OCI-LY3 (cell line): ENCODE results near the gene SH2D3C.

ENCODE experiments used
- H2AFZ ChIP-seq: fragments of 200-600, 300-600 bp; shearing (Covaris generic); 2 replicates; pipeline ENCODE4 v1.6.0; 2014; ENCODE audit warnings: antibody characterized with exemption, low read depth, low read length
- H3K27ac ChIP-seq: fragments of 200-600, 300-600 bp; sonication (generic); 2 replicates; pipeline ENCODE4 v1.5.1; 2014; ENCODE audit warnings: mild to moderate bottlenecking, low read length, moderate library complexity, mixed read lengths
- H3K27me3 ChIP-seq: fragments of 200-600, 300-600 bp; sonication (generic); 2 replicates; pipeline ENCODE4 v1.6.1; 2014; ENCODE audit warnings: low read depth, low read length, mixed read lengths
- H3K36me3 ChIP-seq: fragments of 200-600, 300-600 bp; sonication (generic); replicated peaks from 2 replicates; pipeline ENCODE3; 2014; ENCODE audit warnings: low read depth, low read length, mixed read lengths
- H3K4me1 ChIP-seq: fragments of 300-600, 200-600 bp; sonication (generic); 2 replicates; pipeline ENCODE4 v1.6.1; 2014; ENCODE audit warnings: low read length, mixed read lengths
- H3K4me2 ChIP-seq: fragments of 200-600, 300-600 bp; sonication (generic); 2 replicates; pipeline ENCODE4 v1.6.1; 2014; ENCODE audit warnings: low read length, mixed read lengths
- H3K4me3 ChIP-seq: fragments of 300-600, 200-600 bp; sonication (generic); 2 replicates; pipeline ENCODE4 v1.5.1; 2014; ENCODE audit warnings: antibody characterized with exemption, mild to moderate bottlenecking, low read length, moderate library complexity
- H3K79me2 ChIP-seq: fragments of 300-600, 200-600 bp; shearing (Covaris generic); 2 replicates; pipeline ENCODE4 v1.6.1; 2014; ENCODE audit warnings: mild to moderate bottlenecking, low read length, mixed read lengths
- H3K9ac ChIP-seq: fragments of 300-600, 200-600 bp; shearing (Covaris generic); 2 replicates; pipeline ENCODE4 v1.6.0; 2014; ENCODE audit warnings: mild to moderate bottlenecking, low read length, moderate library complexity
- H3K9me3 ChIP-seq: fragments of 200-600, 300-600 bp; shearing (Covaris generic); 2 replicates; pipeline ENCODE4 v1.6.1; 2014; ENCODE audit warnings: low read length, mixed read lengths; ENCODE audit not compliant: insufficient read depth
- H4K20me1 ChIP-seq: fragments of 200-600, 300-600 bp; sonication (generic); 2 replicates; pipeline ENCODE4 v1.6.1; 2016; ENCODE audit warnings: low read length, mixed read lengths; ENCODE audit not compliant: insufficient read depth
- CTCF ChIP-seq: fragments of 200-600, 300-600 bp; sonication (generic); IDR thresholded peaks from 2 replicates; pipeline ENCODE4 v1.5.1; 2014; ENCODE audit warnings: antibody characterized with exemption, low read length, low read depth
- EZH2phosphoT487 ChIP-seq: fragments of 200-600 bp; shearing (Covaris generic); IDR thresholded peaks from 2 replicates; pipeline ENCODE4 v1.6.1; 2018; ENCODE audit warnings: antibody characterized with exemption, mixed run types, low read depth

SH2D3C gene

GRCh38 chr9:127809002-127809539, 30.6 kb upstream of the SH2D3C start:
- TF ChIP-seq EZH2phosphoT487 (no peak), CTCF (no peak)
- Histone ChIP-seq H3K4me1 (peaks cover 5% of the 10 kb centered on the region), H3K27me3 (no peaks in the 10 kb centered on the region), H3K9me3 (no peaks in the 10 kb centered on the region), H3K27ac (no peak overlapping the region), H3K4me2 (no peak overlapping the region), H3K4me3 (no peak overlapping the region), H3K79me2 (peaks cover 10% of the 10 kb centered on the region), H4K20me1 (0 out of 2 replicates have a peak, but pooled peaks cover 4% of the 10 kb centered on the region), H3K36me3 (peaks cover 51% of the 10 kb centered on the region), H3K9ac (no peak overlapping the region), H2AFZ (no peak overlapping the region)

GRCh38 chr9:127808347-127809001, 30.0 kb upstream of the SH2D3C start:
- H3K27me3 ChIP-seq = no peaks in the 10 kb centered on the region
- peaks cover 8% of the 10 kb centered on the region for H3K4me1 ChIP-seq
- no peak overlapping the region for H3K4me2 ChIP-seq
- H3K9ac ChIP-seq = no peak overlapping the region
- no peak overlapping the region for H3K4me3 ChIP-seq
- H3K9me3 ChIP-seq = no peaks in the 10 kb centered on the region
- H3K79me2 ChIP-seq = peaks cover 16% of the 10 kb centered on the region
- peaks cover 45% of the 10 kb centered on the region for H3K36me3 ChIP-seq
- 0 out of 2 replicates have a peak, but pooled peaks cover 4% of the 10 kb centered on the region for H4K20me1 ChIP-seq
- no peak overlapping the region for H2AFZ ChIP-seq
- H3K27ac ChIP-seq = no peak overlapping the region
- TF ChIP-seq CTCF (no peak), EZH2phosphoT487 (no peak)

GRCh38 chr9:127806871-127807270, 28.4 kb upstream of the SH2D3C start:
- no peak overlapping the region for H3K4me2 ChIP-seq
- H4K20me1 ChIP-seq = 0 out of 2 replicates have a peak, but pooled peaks cover 4% of the 10 kb centered on the region
- no peak overlapping the region for H3K27ac ChIP-seq

More at GRCh38 chr9:127806871-127807270, 28.4 kb upstream of the SH2D3C start:
- H3K9ac ChIP-seq = no peak overlapping the region
- no peak overlapping the region for H3K4me3 ChIP-seq
- H3K27me3 ChIP-seq = no peaks in the 10 kb centered on the region
- TF ChIP-seq EZH2phosphoT487 = no peak
- TF ChIP-seq CTCF = no peak
- peaks cover 12% of the 10 kb centered on the region for H3K4me1 ChIP-seq
- peaks cover 39% of the 10 kb centered on the region for H3K36me3 ChIP-seq
- H3K9me3 ChIP-seq = no peaks in the 10 kb centered on the region
- H3K79me2 ChIP-seq = peaks cover 23% of the 10 kb centered on the region
- no peak overlapping the region for H2AFZ ChIP-seq
